Measurements from ENCODE around the gene PEX7.

GRCh38 chr6:136921381-136921935, 99.1 kb downstream of the PEX7 start:
- TF ChIP-seq CTCF (IDR thresholded peaks at IDR 0.05) (no peak), POLR2AphosphoS5 (IDR thresholded peaks at IDR 0.05) (no peak)

All from stomach (tissue), 4 donors.